GM21515 (cell line): ENCODE measurements around the gene RPN1.
"Not testable (repeated sequence)": the region's sequence is repeated elsewhere in the genome, so short reads cannot be mapped to it uniquely, and the experiment has no call there.

ENCODE experiments used
- ATAC-seq: cut with Tn5 transposase; IDR thresholded peaks from one replicate; pipeline ENCODE4 v1.9.1; 2021; ENCODE audit not compliant: unreplicated experiment

Gene RPN1

GRCh38 chr3:128613083-128613829 is 37.4 kb downstream of the RPN1 start:
- no peak for ATAC-seq

DNA sequence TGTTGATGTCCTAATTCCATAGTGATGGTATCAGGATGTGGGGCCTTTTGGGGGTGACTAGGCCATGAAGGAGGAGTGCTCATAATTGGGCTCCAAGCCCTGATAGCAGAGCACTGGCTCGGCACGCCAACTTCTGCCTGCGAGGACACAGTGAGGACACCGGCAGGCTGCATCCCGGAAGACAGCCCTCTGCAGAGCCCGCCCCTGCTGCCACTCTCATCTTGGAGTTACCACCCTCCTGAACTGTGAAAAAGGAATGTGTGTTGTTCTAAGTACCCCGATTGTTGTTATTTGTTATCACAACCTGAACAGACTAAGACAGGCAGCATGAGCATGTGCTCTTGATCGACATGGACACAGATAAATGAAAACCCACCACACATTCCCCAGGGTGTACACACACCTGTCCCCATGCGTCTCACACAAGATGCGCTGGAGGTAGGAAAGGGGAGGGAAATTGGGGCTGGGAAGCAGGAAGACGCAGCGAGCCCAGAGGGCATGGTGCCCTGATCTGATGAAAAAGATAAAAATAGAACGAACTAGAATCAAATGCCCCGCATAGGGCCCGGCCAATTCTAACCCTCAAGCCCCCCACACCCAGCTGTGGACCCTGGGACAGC is 40.1 kb downstream of the RPN1 start:
- ATAC-seq = no peak

GRCh38 chr3:128609294-128609693 is 41.3 kb downstream of the RPN1 start:
- no peak for ATAC-seq

DNA sequence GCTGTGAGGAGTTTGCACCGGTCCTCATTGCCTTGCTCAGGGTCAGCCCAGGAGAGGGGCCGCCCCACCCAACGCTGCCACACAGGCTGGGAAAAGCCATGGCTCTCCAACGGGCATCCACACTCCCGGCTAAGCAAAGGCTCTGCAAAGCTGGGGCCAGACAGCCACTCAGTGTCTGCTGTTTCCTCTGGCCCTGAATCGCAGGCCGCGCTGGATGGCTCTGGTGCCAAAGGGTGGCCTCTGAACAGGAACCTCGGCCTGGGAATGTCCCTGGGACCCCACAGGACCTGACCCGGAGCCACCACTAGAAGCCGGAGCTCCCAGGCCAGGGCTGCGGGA is 42.9 kb downstream of the RPN1 start:
- no peak for ATAC-seq

- ATAC-seq = no peak
Measured at GRCh38 chr3:128606094-128606493, 44.5 kb downstream of the RPN1 start.

DNA sequence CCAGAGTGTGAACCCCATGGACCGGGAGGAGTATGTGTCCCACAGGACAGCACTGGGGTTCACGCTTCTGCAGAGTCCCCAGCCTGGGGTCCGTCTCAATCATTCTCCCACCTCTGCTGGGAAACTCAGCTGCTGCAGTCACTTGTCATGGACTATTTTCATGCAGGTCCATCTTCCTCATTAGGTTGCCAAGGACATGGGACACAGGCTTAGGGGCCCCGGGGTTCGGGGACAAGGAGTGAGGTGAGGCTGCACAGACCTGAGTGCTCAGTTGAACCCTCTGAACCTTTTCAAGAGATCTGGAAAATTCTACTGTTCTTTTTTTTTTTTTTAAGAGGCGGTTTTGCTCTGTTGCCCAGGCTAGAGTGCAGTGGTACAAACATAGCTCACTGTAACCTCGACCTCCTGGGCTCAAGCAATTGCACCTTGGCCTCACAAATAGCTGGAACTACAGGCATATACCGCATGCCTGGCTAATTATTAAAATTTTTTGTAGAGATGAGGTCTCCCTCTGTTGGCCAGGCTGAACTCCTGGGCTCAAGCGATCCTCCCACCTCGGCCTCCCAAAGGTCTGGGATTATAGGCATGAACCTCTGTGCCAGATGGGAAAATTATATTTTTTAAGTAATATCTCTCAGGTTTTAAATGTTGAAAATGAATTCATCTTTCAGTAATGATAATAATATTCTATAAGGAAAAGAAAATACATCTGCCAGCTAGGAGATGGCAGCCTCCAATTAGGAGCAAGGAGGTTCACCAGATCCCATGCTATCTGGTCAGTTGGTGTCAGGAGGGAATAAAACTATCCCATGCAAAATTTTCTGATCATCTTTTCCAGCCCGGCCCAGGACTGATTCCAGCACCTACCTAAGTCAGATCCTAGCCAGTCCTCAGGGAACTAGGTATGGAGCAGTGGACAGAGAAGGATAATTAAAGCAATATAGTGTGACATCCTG is 45.2 kb downstream of the RPN1 start:
- no peak for ATAC-seq

GRCh38 chr3:128603811-128604775 is 46.5 kb downstream of the RPN1 start:
- no peak for ATAC-seq

DNA sequence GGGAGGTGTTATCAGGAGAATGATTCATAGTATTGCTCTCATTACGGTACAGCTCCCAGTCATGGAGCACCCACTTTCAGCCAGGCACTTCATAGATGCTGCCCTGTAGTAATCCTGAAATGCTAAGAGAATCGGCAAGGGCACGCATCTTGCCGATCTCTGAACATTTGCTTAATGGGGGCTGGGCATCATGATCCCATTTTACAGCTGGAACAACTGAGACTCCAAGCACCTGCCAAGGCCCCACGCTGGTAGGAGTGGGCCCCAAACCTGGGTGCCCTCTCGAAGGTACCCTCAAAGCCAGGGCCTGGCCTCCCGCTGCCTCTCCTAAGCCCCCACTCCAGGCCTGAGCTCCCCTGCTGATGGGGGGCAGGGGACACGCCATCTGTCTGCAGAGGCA is 47.3 kb downstream of the RPN1 start:
- no peak for ATAC-seq

- ATAC-seq = no peak
Measured at GRCh38 chr3:128598884-128599664, 51.5 kb downstream of the RPN1 start.

DNA sequence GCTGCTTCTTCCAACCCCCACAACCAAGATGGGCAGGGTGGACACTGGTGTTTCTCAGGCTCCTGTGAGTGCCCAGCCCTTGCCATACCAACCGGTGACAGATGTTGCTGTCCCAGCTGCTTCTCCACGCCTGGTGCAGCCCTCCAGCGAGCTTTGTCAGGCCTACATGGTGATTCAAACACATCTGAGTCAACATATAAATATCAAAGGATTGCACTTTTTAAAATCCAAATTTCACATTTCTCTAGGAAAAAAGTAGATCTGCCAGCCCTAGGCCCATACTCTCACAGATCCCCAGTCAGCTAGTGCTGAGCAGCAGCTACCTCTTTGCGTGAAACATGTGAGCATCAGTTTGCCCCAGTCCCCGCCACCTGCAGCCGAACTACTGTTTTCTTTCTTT is 52.7 kb downstream of the RPN1 start:
- ATAC-seq = no peak

DNA sequence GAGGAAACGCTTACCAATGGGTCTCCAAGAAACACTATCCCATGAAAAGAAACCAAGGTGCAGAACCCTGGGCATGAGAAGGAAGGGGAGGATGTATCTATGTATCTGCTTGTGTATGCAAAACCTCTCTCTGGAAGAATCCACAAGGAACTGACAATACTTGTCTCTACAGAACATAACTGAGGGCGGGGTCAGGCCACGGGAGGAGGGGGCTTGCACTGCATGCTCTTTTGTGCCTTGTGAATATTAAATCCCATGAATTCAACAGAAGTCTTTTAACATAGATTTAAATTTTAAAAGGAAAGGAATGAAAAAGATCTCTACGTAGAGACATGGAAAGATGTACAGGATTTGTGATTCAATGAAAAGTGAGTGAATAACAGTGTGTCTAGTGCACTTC is 57.8 kb downstream of the RPN1 start:
- no peak for ATAC-seq

DNA sequence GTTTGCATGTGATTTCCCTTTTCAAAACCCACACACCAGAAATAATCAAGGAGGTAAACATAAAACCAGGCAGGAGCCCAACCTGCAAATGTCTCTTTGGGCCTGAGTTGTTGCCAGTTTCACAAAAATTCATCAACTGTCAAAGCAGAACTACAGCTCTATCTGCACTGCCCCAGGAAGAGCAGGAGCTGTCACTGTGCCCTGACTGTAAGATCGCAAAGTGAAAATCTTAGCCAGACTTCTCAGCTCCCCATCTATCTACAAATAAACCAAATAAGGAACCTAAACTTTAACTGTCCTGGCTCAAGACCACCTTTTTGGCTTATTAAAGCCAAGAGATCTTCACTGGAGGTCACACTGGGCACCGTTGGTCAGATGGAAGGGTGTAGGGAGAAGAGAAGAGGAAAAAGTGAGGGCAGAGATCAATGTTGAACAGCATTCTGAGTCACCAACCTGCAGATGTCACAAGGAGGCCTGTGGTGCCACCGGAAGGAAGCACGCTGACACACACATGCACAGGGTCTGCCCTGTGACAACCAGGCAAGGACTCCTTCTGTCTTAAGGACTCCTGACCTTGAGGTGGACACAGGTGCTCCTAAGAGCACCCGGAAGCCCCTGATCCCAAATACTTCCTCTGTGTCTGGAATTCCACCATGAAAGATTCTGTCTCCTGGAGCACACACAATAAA is 58.7 kb downstream of the RPN1 start:
- ATAC-seq = no peak

GRCh38 chr3:128590948-128591347 is 59.7 kb downstream of the RPN1 start:
- ATAC-seq = no peak

DNA sequence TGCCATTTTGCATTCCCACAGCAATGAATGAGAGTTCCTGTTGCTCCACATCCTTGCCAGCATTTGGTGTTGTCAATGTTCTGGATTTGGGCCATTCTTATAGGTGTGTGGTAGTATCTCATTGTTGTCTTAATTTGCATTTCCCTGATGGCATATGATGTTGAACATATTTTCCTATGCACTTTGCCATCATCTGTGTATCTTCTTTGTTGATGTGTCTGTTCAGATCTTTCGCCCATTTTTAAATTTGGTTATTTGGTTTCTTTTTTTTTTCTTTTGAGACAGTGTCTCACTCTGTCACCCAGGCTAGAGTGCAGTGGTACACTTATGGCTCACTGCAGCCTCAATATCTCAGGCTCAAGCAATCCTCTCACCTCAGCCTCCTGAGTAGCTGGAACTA is 60.6 kb downstream of the RPN1 start:
- ATAC-seq = not testable (repeated sequence)

GRCh38 chr3:128588147-128588546 is 62.5 kb downstream of the RPN1 start:
- ATAC-seq = no peak

GRCh38 chr3:128587391-128587790 is 63.2 kb downstream of the RPN1 start:
- no peak for ATAC-seq

GRCh38 chr3:128586932-128587331 is 63.7 kb downstream of the RPN1 start:
- not testable (repeated sequence) for ATAC-seq

- ATAC-seq = not testable (repeated sequence)
Measured at GRCh38 chr3:128586391-128586790, 64.2 kb downstream of the RPN1 start.

GRCh38 chr3:128585974-128586373 is 64.6 kb downstream of the RPN1 start:
- ATAC-seq = no peak
